GM12891 (cell line): ENCODE measurements around the gene TMEM222.

Experiments
- PAX5 ChIP-seq: IDR thresholded peaks from 2 replicates; pipeline ENCODE4 v1.6.1; 2011; ENCODE audit warnings: low read length, moderate library complexity, mild to moderate bottlenecking; ENCODE audit not compliant: insufficient read depth, severe bottlenecking
- POLR2A ChIP-seq: IDR thresholded peaks from 2 replicates; pipeline ENCODE4 v1.6.1; 2011; ENCODE audit warnings: low read depth, low read length, control low read depth
- POLR2AphosphoS5 ChIP-seq: IDR thresholded peaks from 2 replicates; pipeline ENCODE4 v1.6.1; 2011; ENCODE audit warnings: low read depth, low read length, control low read depth
- SPI1 ChIP-seq: IDR thresholded peaks from 2 replicates; pipeline ENCODE4 v1.6.1; 2011; ENCODE audit warnings: low read depth, low read length, control low read depth
- TAF1 ChIP-seq: IDR thresholded peaks from 2 replicates; pipeline ENCODE4 v1.6.1; 2011; ENCODE audit warnings: low read depth, low read length, control low read depth

DNA sequence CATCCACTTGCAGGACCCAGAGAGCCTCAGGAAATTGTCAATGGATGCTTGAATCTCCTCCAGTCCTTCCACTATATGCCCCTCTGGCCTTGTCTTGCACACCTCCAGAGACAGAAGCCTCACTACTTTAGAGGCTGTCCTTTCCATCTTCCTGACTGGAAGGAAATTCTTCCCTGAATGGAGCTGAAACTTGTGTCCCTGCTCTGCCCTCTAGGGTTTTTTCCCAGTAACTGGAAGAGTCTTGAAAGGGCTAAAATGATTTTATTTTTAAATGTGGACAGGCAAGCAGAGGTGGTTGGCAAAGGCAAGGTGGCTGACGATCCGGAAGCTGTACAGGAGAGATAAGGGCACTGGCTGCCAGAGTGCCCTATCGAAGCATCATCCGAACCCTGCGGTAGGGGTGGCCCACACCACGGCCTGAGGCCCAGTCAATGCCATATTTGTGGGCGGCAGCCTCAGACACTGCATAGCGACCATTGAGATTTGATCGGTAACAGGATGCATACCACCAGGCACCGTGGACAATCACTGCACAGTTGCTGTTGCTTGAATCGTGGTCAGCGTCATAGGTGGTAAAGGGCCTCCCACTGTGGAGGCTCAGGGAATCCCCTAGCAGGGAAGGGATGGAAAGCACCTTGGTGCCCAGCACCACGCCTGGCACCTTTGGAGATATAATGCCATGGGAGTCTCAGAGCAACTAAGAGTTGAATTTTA is 47.1 kb downstream of the TMEM222 start:
- TF ChIP-seq POLR2A (no peak), POLR2AphosphoS5 (no peak), TAF1 (no peak), SPI1 (no peak), PAX5 (no peak)
